NCI-H2171 (cell line): ENCODE measurements around the gene TBL3.
"Not testable (repeated sequence)": the region's sequence is repeated elsewhere in the genome, so short reads cannot be mapped to it uniquely, and the experiment has no call there.

Experiments
- DNase-seq: peaks from one replicate; lab custom pipeline; 2025; lab: John Stamatoyannopoulos, UW

Gene TBL3

DNA sequence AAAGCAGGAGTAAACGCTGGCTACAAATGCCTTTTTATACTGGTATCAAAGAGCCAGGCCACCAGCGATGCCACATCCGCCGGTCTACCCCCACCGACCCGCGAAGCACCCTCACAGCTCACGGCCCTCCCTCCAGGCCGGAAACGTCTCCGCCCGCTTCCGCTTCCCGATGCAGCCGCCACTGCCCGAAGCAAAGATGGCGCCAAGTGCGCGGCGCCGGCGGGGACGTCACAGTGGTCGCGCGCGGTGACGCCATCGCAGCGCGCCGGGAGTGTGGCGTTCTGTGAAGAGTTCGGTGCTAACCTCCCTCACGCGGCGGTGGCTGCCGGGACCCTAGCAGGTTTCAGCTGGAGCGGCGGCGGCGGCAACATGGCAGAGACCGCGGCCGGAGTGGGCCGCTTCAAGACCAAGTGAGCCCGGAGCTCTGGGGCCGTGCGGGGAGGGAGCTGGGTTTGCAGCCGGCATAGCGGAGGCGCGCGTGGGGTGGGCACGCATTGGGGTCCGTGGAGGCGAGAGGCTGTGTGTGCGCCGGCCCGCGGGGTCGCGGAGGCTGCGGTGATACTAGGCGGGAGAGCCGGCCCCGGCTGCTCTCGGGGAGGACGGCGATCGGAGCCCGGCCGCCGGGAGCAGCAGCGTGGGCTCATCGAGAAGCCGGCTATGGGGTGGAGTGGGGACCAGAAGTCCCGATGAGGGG is at the start of gene TBL3:
TSS of gene TBL3 (plus strand) at position 258 of the 694 bp plus-strand sequence. CDS start at position 370, 112 bp downstream.
- peak; percentile 94 for DNase-seq

DNA sequence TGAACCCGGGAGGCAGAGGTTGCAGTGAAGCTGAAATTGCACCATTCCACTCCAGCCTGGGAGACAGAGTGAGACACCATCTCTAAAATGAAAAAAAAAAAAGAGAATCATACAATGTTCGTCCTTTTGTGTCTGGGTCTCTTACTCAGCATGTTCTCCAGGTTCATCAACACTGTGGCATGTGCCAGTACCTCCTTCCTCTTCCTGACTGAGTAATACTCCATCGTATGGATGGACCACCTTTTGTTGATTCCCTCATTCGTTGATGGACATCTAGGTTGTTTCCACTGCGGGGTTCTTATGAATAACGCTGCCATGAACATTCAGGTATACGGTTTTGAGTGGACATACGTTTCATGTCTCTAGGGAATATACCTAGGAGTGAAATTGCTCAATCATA is 49.5 kb upstream of the TBL3 start:
- no peak for DNase-seq

DNA sequence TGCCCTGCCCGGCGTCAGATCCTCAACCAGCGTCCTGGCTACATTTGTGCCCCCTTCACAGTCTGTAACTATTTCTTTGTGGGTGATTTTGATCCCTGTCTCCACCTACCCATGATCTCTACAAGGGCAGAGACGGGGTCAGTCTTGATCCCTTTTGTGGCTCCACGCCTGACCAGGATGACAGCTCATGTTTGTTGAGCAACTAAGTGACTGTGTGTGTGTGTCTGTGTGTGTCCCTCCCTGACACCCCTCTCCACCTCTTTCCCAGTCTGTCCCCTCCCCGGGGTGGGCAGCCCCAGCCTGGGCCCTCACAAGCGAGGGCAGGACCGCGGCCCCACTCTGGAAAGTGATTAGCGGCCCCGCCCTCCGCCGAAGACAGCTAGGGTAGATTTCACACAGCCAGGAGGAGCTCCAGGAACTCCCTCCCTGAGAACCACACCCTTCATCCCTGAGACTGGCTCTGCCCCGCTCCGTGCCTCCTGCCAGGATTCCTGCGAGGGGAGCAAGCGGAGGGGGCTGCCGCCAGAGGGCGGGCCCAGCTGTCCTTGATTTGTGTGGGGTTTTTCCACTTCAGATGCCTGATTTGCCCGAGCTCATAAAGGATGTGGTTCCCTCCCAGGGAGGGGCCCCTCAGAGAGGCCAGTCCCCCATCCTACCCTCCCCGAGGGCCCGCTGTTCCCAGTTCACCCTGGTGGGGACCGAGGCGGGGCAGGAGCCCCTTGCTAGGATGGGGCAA is 48.4 kb upstream of the TBL3 start:
- DNase-seq = peak; percentile 80

DNA sequence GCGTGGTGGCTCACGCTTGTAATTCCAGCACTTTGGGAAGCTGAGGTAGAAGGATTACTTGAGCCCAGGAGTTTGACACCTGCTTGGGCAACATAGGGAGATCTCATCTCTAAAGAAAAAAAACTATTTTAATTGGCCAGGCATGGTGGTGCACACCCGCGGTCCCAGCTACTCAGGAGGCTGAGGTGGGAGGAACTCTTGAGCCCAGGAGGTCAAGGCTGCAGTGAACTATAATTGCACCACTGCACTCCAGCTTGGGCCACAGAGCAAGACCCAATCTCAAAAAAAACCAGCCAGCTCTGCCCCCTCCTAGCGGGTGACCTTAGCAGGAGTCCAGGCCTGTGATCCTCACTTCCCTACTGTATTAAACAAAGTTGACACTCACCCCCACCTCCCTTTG is 47.8 kb upstream of the TBL3 start:
- DNase-seq = no peak

DNA sequence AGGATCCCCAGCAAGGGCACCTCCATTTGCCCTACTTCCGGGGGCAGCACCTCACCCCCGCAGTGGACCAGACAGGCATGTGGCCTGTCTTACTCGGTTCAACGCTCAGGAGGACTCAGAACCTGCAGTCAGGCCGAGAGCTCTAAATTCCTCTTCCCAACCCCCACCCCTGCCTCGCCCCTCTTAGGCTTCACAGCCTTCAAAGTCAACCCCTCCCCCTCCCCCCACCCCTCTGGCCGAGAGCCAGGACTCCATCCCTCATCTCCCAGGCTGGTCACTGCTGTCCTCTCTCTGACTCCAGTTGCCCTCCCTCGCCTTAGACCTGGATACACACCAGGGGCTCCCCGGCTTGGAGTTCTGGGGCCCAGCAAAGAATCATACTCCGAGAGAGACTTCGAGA is 45.6 kb upstream of the TBL3 start:
- DNase-seq = no peak

DNA sequence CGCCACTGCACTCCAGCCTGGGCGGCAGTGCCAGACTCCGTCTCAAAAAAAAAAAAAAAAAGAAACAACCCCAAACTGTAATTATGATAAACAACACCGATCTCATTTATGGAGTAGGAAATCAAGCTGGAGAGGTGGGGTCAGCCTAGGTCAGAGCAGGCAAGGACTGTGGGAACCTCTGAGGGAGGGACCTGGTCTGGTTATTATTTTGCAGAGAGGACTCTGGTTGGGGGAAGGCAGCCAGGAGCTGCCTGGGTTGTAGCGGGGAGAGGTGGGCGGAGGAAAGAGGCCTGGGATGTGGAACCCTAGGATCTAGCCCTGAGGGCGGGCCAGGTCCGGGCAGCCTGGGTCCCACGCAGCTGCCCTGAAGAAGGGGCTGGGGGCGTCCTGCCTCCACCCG is 42.7 kb upstream of the TBL3 start:
- peak; percentile 45 for DNase-seq

DNA sequence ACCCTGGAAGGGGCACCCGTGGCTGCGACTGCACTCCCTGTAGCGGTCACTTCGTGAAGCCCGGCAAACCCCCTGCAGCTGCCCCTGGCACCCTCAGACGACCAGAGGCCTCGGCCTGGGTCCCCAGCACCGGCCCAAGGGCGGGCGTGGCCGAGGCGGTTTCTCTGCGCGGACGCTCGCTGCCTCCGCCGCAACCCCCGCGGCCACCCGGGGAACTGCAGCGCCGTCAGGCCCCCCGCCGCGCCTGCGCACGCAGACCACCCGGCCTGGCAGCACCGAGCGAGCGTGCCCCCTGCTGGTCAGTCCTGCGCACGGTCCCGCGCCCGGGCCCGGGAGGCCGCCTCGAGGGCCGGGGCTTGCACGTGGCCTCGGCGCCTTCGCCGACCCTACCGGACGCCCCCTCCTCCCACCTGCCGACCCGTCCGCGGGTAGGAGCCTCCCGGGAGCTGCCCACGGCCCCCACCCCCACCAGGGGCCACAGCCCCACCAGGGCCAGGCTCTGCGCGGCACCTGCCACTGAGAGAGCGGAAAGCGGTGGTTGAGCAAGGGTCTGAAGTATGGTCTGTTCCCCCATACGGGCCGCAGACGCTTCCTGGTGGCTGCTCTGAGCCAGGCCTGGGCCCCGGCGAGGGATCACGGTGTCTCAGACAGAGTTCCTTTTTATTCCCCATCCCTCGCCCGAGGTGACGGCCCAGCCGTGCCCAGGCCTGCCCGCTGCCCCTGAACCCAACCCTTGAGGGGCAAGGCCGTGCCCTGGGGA is 42.1 kb upstream of the TBL3 start:
- DNase-seq = peak; percentile 77

DNA sequence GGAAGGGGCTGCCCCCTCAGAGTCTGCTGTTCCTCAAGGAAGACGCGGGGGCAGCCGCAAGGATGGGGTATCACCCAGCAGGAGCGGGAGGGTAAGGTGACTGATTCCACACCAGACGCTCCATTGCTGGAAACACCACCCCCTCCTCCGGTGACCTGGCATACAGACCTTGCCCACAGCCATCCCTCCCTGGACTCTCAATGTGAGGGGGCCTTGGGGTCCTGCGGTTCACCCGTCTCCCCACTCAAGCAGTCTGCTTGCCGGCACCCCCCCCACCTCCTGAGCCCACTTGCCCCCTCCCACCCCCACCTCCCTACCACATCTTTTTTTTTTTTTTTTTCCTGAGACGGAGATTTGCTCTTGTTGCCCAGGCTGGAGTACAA is 41.5 kb upstream of the TBL3 start:
- no peak for DNase-seq

DNA sequence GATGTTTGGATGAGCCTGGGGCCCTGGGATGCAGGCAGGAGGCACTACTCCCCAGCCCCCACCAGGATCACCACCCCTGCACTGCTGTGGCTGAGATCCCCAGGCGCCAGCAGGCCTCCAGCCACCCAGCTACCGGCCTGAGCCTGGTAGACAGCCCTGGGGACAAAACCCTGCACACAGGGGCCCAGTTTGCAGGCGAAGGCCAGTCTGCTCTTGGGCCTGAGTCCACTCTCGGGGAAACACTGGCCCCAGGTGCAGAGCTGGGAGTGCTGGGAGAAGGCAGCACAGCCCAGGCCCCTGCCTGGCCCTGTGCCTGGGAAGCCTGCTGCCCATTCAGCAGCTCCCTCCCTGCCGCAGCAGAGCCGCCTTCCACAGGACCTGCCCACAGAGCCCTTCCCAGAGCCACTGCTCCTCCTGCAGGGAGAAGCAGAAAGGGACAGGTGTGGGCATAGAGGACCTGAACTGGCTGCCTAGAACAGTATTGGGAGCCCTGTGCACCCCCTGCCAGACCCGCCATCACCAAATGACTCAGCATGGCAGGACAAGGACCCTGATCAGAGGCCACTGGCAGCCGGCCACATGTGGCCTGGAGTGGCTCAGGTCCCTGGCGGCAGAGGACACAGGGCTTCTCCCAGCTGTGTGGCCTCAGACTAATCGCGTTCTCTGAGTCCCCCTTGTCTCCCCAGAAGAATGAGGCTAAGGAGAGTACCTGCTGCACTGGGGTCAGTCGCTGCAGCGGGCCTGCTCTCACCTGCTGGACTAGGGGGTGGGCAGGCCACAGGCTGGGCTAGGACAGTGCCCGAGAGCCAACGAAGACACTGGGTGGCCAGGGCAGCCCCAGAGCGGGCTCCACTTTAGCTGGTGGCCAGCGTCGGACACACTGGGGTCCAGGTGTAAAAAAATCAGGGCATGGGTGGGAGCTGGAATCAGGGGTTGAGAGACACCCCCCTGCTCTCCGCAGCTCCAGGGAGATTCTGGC is 39.5 kb upstream of the TBL3 start:
- DNase-seq = peak; percentile 23

DNA sequence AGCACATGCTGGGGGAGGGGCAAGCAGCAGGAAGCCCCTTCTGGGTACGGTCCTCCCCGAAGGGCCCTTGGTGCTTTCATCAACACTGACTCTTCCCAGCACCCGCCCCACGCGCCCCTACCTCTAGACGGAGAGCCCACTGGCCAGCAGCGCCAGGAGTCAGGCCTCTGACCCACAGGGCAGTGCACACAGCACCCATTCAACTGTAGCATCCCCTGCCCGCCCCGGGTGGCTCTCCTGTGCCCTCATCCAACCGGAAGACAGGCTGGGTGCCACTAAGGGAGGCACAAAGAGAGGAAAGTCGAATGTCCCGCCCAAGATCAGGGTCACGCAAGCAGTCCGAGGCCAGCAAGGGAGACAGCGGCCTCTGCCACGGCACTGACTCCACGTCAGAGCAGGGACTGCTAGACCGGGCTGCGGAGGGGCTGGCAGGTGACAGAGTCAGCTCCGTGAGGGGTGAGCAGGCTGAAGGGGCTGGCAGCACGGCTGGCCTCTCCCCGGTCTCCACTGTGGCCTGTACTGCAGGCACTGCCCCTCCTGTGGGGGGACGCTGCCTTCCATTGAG is 38.7 kb upstream of the TBL3 start:
- no peak for DNase-seq

DNA sequence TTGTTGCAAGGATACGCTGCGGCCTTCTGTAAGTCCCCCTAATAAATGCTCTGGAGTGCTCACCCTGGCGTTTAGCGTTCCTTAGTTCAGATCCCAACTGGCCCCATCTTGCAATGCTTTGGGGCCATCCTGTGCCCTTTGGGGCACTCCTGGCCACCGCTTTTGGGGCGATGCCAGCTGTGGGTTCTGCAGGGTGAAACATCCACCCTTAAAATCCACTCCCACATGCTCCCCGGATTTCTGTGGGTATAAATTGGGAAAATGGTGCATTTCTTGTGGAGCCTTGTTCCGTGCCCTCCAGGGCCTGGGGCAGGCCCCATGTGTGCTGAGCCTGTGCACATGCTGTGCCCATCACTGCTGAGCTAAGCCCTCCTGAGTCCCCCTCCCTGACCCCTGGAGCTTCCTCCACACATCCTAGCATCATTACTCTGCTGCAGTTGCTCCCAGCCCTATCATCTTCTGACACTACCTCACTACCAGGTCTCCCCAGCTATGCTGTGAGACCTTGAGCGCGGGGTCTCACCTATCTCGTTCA is 34.8 kb upstream of the TBL3 start:
- DNase-seq = no peak

DNA sequence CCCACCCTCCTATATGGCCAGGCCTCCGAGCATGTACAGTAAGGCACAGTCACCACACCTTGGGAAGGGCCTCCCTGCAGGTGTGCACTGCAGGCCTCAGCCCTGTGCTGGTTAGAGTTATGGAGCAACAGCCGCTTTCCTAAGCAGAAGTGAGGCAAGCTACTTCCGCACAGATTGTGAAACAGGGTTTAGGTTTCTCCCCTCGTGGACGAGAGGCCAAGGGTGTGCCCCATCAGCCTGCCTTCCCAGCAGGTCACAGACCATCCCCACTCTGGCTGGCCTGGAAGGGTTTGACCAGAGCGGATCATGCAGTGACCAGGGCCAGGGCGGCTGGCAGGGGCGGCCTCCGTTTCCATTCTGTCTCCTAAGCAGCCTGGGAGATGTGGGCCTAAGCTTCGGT is 33.5 kb upstream of the TBL3 start:
- DNase-seq = no peak

DNA sequence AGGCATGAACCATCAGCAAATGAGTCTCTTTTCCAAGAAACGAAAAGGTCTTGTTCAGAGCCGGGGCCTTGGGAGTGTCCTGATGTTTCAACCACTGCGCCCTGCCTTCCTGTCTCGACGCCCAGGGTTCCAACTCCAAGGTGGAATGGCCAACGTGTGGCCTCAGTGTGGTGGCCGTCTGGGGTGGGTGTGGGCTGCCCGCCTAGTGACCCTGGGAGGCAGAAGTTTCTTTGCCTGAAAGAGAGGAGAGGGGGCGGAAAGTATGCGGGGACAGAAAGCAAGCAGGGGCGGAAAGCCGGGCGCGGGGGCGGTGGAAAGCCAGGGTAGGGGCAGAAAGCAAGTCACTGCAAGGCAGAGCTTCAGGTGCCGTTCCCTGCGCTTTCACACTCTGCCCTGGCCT is 32.9 kb upstream of the TBL3 start:
- no peak for DNase-seq

DNA sequence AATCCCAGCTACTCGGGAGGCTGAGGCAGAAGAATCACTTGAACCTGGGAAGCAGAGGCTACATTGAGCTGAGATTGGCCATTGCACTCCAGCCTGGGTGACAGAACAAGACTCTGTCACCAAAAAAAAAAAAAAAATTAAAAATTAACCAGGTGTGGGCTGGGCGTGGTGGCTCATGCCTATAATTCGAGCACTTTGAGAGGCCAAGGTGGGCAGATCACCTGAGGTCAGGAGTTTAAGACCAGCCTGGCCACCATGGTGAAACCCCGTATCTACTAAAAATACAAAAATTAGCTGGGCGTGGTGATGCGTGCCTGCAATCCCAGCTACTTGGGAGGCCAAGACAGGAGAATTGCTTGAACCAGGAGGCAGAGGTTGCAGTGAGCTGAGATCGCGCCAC is 32.0 kb upstream of the TBL3 start:
- not testable (repeated sequence) for DNase-seq

DNA sequence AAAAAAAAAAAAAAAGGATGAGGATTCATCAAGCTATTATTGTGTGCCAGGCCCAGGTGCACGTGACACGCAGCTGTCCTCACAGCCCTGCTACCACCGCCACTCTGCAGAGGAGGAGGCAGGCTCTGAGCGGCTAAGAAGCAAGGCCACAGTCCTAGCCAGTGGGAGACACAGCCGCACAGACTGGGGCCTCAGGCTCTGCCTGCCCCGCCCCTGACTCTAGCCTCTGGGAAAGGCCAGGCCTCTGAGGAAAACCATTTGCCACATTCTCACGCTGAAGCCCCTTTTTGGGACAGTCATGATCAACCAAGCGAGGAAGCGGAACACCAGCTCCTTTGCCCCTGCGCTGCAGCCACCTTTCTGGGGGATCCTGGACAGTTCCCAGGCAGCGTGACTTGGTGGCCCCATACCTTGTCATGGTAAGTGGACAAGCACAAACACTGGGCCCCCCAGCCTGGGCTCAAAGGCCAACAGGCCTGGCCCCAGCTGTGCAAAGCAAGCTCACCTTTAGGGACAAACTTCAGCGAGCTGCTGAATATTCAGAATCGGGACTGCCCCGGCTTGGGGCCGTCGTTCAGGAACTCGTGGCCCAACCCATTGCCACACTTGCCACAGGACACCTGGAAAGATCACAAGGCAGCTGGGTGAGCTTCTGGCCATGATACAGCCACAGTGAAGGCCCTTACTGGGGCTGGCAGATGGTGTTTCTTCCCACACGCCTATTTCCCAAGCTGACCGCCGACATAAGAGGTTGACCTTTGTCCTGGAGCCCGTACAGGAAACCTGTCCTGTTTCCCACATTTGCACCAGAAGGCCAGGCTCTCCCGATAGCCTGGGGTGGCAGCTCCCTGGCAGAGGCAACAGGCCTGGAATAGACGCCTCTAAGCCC is 31.3 kb upstream of the TBL3 start:
- DNase-seq = no peak

DNA sequence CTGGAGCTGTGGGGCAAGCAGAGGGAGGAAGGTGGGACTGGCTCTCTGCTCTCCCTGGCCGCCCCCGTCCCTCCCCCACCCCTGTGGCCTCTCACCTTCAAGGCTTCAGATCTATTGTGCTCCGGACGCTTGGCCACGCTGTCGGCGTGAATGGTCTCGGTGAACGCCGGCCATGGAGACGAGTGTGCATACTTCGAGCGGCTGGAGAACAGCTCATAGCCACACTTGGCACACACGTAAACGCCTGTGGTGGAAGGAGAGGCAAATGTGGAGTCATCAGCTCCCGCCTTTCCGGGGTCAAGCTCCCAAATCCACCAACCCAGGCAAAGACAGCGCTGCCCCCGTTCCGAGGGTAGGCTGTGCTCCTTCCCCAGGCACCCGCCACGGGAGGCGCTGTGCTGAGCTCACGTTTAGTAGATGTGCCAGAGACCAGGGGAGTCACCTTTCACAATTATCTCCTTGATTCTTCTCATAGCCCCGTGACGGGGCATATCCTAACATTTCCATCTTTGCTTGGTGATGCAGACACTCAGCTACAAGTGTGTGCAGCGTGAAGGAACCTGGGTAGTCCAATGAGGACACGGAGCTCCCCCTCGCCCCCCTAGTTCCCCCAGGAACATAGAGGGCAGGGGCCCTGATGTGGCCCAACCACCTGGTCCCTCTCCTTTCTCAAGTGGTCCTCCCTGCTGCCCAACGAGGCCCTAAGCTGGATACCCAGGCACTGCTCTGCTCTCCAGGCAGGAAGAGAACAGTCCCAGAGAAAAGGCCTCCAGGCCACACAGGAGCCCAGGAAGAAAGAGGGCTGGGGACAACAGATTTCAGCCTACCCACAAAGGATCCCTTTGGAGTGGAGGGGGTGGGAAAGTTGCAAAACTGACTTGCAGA is 30.4 kb upstream of the TBL3 start:
- no peak for DNase-seq

DNA sequence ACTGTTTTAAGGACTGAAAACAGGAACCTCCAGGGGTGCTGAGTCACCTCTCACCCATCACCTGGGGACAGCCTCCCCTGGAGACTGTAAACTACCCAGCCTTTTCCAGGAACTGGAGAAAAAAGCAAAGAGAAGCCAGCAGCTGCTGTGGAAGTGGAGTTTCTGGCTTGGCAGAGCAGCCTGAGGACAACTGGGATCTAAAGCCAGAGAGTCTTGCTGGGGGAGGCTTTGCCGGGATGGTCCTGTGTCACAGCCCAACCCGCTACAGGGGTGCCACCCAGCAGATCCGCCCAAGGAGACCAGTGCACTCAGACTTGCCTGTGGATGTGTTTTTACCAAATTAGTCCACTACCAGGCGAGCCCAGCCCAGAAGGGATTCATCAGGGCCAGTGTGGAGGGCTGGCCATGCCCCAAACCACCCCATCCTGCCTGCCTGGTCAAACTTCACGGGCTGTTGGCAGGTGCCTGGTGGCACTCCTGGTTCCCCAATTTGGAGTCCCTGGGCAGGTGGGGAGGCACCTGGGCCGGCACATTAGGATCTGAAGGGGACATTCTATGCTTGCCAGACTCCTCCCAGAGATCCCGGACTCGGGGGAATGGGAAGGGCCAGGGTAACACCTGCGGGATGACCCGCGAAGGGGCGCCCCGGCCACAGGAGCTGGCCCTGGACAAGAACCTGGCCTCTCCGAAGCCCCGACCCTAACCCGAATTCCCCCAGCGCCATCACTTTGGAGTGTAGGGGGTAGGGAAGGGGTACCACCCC is 29.6 kb upstream of the TBL3 start:
- no peak for DNase-seq
